Activated CD8-positive, alpha-beta memory T cell treated with anti-CD3 and anti-CD28 coated beads, Interleukin-2, amount 50 U/mL, for 4 hours (primary cell): ENCODE data around the gene CEMIP.

Source experiments
- DNase-seq: peaks from one replicate; pipeline ENCODE4 v3.0.0-alpha.2; 2020

CEMIP gene

GRCh38 chr15:80856809-80857377, 77.7 kb downstream of the CEMIP start:
- no peak for DNase-seq

GRCh38 chr15:80861731-80862170, 82.6 kb downstream of the CEMIP start:
- no peak for DNase-seq

GRCh38 chr15:80864666-80865065, 85.5 kb downstream of the CEMIP start:
- DNase-seq: no peak

DNA sequence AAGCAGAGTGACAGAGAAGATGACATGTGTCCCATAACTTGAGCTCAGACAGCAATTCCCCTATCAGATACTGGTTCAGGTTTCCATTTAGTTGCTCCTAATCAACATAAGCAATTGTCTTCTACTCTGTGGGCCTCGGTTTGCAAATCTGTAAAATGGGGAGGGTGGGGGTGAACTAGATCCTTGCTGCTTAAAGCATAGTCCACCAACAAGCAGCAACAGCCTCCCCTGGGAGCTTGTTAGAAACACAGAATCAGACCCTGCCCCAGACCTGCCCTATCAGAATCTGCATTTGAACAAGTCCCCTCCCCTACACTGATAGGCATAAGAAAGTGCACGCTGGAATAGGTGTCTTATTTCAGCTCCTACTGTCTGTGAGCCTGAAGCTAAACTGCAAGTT, 87.8 kb downstream of the CEMIP start:
- no peak for DNase-seq

DNA sequence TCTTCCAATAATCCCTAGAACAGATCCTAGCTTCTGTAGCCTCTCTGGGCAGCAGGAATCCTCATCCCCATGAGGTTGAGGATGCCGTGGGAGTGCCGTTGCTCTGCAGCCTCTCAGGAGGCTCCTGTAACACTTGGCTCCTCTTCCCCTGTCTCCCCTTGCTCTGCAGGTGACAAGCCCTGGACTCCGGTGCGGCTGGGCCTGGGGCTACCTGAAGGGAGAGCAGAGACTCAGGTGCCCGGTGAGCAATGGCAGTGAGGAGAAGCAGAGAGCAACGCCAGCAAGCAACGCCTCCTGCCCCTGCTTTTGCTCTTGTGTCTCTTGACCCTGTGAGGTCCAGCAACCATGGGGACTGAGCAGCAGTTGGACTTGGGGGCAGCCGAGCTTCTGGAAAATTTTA, 91.2 kb downstream of the CEMIP start:
- DNase-seq: no peak

- no peak for DNase-seq
Observed at GRCh38 chr15:80870893-80871292, 91.7 kb downstream of the CEMIP start.

- no peak for DNase-seq
Observed at GRCh38 chr15:80871858-80872257, 92.7 kb downstream of the CEMIP start.

GRCh38 chr15:80873366-80873952, 94.3 kb downstream of the CEMIP start:
- DNase-seq: no peak

DNA sequence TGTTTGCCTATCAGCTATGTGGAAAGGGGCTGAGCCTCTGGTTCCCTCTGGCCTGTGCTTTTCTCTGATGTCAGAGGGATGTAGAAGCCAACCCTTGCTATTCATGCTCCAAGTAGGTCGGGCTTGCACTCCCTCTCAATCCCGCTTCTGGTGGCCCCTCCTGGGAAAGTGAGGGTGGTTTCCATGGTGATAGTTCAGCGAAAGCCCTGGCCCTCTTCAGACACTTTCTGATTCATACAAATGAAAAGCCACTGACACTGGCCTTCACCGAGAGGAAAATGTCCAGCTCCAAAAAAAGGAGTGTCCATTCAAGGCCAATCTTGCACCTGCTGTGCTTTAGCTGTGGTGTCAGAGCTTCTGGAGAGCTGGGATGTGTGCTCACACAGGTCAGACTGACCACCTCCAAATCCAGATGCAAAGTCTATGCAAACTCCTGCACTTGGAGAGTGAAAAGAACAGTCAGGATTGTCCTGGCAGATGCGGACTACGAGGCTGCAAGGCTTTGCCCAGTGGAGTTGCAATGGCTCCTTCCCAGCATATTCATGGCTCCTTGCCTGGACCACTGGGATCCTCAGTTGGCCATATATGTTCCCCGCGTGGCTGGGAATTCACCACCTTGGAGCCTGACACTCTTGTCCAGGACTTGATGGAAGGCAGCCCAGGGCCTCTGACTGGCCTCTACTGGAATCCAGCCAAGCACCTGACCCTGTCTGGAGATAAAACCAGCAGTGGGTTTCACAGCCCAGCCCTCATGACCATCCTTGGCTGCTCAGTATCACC, 96.6 kb downstream of the CEMIP start:
- no peak for DNase-seq

DNA sequence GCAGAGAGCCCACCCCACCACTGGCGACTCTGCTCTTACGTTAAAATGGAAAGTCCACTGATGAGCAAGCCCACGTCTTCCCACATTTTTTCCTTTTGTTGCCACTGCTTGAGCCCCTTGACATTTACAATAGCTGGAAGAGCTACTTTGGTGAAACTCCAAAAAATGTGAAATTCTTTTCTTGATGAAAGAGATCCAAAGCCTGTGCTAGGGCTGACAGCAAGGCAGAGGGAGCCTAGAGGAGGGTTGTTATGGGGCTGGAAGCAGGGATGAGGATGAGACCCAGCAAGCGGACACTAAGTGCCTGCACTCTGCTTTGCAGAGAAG, 97.1 kb downstream of the CEMIP start:
- no peak for DNase-seq

DNA sequence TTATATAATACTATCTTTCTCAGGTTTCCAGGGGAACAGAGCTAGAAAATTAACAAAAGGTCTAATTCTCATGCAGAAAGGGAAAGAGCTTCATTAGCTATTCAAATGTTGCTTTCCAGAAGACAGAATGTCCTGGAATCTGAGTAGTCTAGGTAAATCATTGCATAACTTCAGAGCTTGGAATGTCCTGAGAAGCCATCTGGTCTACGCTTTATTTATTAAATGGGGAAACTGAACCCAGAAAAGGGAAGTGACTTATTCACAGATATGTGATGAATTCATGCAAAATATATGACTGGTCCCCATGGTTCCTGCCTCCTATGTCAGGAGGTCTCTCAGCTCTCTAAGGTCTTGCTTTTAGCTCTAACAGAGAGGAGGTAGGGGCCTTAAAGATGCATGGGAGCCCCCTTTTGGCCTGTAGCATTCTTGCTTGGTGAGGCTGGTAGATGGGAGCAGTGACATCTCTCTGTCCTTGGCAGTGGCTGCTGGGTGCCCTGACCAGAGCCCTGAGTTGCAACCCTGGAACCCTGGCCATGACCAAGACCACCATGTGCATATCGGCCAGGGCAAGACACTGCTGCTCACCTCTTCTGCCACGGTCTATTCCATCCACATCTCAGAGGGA, 99.2 kb downstream of the CEMIP start:
- no peak for DNase-seq

GRCh38 chr15:80878867-80879250, 99.7 kb downstream of the CEMIP start:
- DNase-seq: no peak

DNA sequence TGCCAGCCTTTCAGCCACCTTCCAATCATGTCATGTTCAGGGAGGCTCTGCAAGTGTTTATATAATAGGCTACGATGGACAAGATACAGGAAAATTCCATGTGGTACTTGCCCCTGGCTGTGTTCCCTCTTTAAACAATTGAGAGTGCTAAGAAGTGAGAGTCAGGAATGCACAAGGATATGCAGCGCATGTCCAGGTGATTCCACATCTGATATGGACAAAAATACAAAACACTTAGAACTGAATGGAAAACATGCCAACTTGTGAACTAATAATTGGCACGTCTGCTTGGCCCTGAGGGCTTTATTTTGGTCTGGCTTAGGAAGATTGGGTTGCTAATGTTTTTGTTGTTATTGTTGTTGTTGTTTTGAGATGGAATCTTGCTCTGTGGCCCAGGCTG, 100.9 kb downstream of the CEMIP start:
- DNase-seq: no peak

GRCh38 chr15:80883641-80884040, 104.5 kb downstream of the CEMIP start:
- no peak for DNase-seq

GRCh38 chr15:80885016-80885579, 105.9 kb downstream of the CEMIP start:
- no peak for DNase-seq

GRCh38 chr15:80887148-80887547, 108.0 kb downstream of the CEMIP start:
- no peak for DNase-seq

DNA sequence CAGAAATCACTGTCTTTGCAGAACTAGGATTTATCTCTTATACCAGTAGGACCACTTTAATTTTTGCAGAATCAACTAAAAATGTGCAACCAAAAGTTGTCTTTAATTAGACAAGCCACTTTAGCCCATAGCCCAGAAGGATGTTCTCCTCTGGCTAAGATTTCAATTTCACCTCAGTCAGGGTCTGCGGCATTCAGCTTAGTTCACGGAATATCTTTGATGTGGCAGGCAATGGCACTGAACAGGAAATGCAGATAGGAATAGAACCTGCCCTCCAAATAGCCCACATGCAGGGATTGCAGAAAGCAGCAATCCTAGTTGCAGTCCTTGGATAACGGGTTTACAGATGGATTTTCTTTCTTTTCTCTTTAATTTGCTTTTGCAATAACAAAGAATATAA, 109.7 kb downstream of the CEMIP start:
- no peak for DNase-seq

DNA sequence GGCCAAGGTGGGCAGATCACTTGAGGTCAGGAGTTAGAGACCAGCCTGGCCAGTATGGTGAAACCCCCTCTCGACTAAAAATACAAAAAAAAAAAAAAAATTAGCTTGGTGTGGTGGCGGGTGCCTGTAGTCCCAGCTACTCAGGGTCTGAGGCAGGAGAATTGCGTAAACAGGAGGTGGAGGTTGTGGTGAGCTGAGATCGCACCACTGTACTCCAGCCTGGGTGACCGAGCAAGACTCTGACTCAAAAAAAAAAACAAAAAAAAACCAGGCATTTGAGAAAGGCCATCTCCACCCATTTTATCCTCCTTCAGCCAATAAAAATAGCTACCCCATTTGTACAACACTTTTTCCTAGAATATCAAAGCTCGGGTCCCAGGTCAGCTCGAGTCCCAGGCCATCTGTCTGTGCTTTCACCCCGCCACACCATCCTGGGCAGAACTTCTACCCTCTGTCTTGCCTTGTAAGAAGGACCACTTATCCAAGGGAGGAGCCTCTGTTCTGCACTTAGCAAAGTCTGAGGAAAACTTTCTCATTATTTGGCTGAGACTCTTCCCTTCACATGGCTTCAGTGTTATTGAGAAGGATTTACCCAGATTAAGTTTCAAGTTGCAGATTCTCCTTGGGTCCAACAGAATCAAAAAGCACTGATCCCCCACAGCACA, 111.3 kb downstream of the CEMIP start:
- DNase-seq: no peak

GRCh38 chr15:80891006-80891405, 111.8 kb downstream of the CEMIP start:
- DNase-seq: no peak

- DNase-seq: no peak
Observed at GRCh38 chr15:80892414-80892813, 113.2 kb downstream of the CEMIP start.

GRCh38 chr15:80893777-80894176, 114.6 kb downstream of the CEMIP start:
- no peak for DNase-seq

DNA sequence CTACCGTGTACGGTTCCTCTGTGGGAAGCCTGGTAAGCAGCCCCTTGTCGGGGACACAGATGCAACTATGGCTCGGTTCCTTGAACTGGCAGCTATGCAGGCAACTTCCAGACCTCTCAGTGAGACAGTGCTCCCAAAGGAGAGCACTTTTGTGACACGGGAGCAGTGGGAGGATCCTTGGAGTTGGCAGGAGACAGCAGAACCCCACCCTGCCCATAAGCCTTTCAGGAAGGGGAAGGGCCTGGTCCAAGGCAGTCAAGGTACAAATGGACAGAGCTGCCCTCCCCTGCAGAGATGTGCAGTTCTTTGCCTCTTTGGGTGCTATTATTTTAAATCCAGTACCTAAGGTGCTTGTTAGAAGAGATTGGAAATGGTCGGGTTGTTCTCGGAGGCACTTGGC, 115.9 kb downstream of the CEMIP start:
- DNase-seq: no peak

- DNase-seq: no peak
Observed at GRCh38 chr15:80895965-80896364, 116.8 kb downstream of the CEMIP start.
